NCI-H82 (cell line): ENCODE results near the gene FAM227A.
"Not testable (repeated sequence)": the region's sequence is repeated elsewhere in the genome, so short reads cannot be mapped to it uniquely, and the experiment has no call there.

ENCODE experiments used
- DNase-seq: peaks from one replicate; lab custom pipeline; 2025; lab: John Stamatoyannopoulos, UW

The FAM227A gene

DNA sequence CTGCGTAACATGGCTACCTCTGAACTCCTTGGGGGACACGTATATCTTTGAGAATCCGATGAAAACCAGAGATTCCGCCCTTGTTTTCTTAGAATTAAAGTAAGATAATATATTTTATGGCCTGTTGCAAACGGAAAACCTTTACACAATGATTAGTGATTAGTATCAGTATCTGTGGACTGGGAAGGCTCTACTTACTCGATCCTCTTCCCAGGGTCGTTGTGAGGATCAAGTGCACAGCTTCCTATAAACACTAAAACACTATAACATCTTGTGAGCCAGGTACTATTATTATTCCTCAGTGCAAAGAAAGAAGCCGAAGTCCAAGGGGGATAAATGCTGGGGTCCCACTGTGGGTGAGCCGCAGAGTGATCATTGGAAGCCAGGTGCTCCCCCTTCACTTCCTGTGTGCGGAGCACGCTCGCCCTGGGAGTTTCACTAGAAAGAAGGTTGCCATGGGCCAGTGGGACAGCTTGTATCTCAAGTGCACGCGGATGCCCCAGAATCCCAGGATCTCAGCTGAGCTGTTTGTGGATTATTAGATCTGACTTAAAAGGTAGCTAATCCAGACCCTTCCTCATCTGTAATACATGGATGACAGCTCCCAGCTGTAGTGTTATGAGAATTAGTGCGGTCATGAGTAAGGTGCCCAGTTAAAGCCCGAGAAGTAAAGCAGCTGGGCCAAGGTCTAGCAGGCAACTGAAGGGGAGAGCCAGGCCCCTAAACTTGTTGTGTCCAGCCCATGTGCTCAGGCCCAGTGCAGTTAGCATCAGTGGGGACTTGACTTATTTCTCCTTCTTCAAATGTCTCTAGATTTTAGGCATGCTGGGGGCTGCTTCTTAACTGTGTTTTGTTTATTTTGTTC lies 1.1 kb upstream of the FAM227A start:
- DNase-seq = peak; percentile 77

DNA sequence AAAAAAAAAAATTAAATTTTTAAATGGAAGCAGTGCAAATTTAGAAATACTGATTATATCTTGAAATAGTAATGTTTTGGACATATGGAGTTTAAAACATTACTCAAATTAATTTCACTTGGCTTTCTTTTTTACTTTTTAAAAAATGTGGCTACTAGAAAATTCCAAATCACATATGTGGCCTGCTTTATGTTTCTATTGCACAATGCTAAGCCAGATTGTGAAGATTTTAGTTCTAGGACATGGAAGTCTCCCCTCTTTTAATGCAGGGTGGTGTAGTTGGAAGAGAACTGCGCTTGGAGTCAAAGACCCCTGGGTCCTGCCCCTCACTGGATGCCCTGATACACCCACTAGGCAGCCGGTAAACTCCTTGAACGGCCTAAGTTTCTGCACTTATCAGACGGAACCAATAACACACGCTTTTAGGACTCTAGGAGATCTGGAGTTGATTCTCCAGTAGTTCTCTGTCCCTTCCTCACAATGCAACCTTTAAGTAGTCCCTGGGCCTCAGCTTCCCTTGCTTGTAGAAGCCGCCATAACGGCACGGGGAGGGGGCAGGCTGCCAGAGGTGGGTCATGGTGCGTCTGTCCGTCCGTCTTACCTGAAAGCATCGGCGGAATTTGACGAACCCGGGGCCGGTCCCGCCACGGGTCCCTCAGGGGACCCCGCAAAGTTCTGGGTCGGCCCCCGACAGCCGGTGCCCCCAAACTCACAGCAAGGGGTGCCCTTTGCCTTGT lies 505 bp downstream of the FAM227A start:
- DNase-seq = peak; percentile 36

DNA sequence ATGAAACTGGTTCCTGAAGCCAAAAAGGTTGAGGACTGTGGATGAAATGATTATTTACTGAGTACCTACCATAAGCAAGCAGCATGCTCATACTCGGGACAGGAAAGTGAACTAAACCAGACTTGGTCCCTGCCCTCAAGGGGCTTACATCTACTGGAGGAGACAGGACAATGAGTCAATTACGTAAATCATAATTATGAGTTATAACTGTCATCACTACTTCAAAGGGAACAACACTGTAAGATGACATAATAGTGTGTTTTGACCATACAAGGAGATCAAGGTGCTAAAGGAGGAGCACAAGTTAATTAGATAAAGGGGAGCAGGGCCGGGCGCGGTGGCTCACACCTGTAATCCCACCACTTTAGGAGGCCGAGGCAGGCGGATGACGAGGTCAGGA lies 2.5 kb downstream of the FAM227A start:
- DNase-seq = no peak

DNA sequence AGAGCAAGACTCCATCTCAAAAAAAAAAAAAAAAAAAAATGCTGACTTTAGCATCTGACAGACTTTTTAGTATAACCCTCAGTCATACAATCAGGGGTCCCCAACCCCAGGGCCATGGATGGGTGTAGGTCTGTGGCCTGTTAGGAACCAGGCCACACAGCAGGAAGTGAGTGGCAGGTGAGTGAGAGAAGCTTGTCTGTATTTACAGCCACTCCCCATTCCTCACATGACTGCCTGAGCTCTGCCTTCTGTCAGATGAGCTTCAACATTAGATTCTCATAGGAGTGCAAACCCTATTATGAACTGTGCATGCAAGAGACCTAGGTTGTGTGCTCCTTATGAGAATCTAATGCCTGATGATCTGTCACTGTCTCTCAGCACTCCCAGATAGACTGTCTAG lies 3.3 kb downstream of the FAM227A start:
- DNase-seq = no peak

DNA sequence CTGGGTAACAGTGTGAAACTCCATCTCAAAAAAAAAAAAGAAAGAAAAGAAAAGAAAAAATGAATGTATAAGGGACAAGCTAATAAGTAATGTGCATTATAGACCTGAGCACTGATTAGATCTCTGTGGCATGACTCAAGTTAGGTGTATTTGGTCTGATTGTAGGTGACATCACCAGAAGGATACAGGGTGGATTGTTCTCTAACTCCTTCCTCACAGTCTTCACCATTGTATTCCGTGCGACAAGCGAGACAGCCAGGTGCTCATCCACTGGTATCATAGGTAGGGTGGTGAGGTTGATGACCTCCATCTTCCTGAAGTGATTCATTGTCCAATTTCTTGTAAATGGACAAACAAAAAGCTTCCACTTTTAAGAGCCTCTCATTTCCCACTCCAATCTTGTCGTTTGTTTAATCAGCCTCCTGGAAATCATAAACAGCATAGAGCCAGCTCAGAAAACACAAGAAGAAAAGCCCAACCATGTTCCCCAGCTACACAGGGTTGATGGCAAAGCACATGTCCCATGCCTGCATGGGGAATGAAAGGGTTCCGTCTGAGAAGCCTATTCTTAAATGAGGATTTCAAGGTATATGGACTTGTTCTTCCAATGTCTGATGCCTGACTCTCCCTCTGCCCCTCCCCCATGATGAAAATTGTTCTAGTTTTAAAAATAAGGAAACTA lies 6.2 kb downstream of the FAM227A start:
- DNase-seq = no peak

DNA sequence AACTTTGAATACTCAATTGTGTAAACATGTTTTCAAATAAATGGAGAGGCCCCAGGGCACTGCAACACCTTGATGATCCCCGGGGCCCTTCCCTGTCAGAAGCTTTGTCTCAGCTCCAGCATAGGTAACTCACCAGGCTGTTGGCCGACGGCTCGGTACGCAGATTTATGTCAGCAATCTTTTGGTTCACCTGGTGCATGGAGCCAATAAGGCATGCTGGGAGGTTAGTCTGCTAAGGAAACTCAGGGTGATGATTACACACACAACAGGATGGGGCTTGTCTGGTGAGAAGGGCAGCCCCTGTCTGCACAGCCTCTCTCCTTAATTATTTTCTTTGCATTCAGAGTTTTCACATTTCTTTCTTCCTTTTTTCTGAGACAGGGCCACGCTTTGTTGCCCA lies 10.8 kb downstream of the FAM227A start:
- DNase-seq = no peak

DNA sequence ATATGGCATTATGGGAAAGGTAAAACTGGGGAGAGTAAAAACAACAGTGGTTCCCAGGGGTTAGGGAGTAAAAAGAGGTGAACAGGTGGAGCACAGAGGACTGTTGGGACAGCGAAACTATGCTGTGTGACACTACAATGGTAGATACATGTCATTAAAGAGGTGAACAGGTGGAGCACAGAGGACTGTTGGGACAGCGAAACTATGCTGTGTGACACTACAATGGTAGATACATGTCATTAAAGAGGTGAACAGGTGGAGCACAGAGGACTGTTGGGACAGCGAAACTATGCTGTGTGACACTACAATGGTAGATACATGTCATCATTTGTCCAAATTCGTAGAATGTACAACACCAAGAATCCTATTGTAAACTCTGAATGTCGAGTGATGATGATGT lies 11.9 kb downstream of the FAM227A start:
- not testable (repeated sequence) for DNase-seq

DNA sequence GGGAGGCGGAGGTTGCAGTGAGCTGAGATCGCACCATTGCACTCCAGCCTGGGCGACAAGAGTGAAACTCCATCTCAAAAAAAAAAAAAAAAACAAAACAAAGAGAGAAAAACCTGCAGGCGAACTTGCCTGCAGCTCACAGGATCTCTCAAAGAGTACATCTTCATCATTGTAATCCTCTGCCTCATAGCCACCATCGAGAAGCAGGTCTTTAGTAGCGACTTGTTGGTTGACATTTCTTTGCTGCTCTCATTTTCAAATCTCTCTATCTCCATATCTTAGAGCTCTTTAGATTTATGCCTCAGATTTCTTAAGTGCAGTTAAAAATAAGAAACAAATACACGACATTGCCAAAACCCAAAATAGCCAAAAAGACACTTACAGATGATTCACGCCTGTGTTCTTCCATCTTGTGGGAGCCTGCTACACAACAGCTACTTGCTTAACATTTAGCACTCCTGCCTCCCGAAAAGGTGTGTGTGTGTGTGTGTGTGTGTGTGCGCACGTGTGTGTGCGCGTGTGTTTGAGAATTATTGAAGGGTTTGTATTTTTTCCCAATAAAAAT lies 14.6 kb downstream of the FAM227A start:
- no peak for DNase-seq

DNA sequence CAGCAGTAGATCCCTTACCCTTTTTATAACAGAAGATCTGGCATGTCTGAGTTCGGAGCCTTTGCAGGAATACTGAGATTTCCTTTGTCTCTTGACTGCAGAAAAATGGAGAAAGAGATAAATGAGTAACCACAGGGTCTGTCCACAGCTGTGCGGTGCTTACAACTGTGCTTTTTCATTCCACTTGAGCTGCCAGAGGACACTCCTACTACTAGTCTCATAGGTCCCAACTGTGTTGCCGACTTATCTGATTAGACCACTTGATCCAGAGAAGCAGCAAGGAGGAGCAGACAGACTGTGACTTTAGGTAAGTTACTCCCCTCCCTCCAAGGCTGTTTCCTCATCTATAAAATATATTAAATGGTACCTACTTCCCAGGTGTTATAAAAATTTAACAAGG lies 17.5 kb downstream of the FAM227A start:
- peak; percentile 44 for DNase-seq

DNA sequence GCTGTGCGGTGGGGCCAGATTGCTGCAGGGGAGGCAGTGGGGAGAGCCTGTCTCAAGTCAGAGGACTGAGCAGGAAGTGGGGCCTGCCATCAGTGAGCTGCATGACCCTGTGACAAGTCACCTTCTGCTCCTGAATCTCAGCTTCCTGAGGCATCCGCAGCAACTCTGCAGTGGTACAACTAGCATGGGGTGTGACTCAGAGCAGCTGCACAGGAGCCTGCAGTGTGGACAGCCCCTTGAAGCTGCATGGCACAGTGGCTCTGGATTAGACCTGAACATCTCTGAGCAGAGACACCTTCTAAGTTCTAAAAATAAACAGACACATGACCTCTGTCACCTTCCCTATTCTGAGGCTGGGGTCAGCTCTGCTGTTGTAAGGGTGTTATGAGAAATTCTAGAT lies 18.0 kb downstream of the FAM227A start:
- no peak for DNase-seq

DNA sequence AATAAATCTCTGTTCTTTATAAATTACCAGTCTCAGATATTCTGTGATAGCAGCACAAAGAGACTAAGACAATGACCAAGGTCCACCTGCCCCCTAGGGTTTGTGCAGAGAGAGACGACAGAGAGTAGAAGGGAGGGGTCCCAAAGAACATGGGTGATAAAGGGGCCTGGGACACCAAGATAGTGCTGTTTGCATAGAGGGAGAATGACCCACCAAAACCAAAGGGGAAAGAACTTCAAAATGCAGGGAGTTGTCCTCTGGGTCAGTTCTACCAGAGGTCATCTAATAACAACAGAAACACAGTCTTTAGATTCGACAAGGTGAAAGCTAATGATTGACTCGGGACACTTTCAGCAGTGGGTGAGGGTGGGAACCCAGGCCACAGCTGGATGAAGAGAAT lies 23.7 kb downstream of the FAM227A start:
- DNase-seq = no peak

DNA sequence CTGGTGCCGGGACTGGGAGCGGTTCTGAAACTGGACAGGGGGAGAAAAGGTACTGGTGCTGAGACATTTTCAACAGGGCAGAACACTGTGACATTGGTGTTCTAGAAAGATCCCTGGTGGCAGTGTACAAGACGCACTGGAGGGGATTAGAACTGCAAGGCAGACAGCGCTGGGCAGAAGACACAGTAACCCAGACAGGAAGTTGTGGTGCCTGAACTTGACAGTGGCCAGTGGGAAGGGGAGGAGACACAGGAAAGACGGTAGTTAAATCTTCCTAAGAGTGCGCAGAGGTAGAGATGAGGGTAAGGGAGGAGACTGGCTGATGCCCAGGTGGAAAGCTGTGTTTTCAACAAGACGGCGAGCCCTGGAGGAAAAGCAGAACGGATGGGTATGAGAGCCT lies 24.5 kb downstream of the FAM227A start:
- no peak for DNase-seq

DNA sequence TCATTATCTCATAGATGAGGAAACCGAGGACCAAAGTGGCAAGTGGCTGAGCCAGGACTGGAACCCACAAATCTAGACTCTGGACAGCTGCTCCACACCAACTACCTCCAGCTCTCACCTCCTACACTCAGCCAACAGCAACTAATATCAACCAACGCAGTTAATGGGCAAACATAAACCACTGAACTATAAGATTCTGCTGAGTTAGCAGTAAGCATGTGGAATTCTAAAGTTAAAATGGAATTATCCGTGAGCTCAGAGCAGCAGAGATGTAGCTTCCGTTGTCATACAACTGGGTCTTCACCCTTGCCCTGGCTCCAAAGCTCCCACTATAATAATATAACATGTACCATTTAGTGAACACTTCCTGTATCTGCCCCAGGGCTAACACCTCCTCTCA lies 27.1 kb downstream of the FAM227A start:
- DNase-seq = no peak

DNA sequence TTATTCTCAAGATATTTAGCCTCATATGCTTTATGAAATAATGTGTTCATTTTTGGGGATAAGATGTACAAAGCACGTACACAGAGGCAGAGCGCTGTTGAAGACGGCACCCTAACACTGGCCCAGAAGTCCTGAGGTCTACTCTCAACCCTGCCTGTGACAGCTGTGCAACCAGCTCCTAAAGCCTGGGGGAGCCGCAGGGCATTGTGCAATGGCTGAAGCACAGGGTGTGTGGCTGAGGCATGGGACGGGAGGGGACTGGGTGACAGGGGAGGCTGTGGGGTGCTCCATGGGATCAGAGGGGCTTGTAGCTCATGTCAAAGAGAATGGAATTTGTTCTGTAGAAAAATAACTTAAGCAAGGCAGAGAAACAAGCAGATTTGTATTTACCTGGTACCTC lies 27.7 kb downstream of the FAM227A start:
- DNase-seq = no peak

DNA sequence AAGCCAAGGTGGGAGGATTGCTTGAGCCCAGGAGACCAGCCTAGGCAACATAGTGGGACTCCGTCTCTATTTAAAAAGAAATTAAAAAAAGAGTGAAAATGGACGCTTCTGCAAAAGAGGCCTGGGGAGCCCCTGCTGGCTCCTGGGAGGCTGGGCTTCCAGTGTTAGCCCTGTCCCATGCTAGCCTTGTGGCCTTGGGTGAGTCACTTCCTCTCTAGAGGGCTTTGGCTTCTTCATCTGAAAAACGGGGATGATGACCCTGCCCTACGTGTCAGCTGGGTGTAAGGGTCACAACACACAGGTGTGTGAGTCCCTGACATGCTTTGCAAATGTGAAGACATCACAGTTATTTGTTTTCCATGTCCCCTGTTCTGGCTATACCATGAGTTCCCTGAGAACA lies 32.8 kb downstream of the FAM227A start:
- no peak for DNase-seq

DNA sequence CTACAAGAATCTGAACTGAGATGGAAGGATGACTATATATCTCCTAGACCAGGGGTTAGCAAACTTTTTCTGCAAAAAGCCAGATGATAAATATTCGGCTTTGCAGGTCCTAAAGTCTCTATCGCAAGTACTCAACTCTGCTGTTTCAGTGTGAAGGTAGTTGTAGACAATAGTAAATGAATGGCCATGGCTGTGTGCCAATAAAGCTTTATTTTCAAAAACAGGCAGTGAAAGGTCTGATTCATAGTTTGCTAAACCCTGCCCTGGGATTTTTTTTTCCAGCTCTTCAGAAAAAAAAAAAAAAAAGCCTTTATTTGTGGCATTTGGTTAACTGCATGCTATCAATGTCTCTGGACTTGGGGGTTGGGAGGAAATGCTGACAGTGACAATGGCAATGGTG lies 37.5 kb downstream of the FAM227A start:
- no peak for DNase-seq

DNA sequence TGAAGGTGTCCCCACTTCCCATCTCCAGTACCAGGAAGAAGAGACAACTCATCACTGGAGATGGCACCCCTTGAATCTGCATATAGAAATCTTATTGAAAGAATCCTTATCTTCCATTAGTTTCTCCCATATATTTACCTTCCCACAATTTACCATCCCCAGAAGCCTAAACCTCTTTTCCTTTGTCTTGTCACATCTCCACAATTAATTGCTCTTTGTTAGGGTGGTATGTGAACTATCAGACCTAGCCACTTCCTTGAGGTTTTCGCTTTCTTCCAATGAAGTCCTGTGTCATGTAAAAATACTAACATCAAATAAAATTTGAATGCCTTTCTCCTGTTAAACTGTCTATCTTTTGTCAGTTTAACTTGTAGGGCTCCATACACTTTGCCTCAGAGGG lies 37.9 kb downstream of the FAM227A start:
- DNase-seq = no peak

DNA sequence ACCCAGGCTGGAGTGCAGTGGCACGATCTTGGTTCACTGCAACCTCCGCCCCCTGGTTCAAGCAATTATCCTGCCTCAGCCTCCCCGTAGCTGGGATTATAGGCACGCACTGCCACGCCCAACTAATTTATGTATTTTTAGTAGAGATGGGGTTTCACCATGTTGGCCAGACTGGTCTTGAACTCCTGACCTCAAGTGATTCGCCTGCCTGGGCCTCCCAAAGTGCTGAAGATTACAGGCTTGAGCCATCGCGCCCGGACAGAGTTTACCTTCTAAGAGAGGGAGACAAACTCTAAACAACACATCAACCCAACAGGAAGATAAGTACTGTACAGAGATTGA lies 41.2 kb downstream of the FAM227A start:
- not testable (repeated sequence) for DNase-seq

DNA sequence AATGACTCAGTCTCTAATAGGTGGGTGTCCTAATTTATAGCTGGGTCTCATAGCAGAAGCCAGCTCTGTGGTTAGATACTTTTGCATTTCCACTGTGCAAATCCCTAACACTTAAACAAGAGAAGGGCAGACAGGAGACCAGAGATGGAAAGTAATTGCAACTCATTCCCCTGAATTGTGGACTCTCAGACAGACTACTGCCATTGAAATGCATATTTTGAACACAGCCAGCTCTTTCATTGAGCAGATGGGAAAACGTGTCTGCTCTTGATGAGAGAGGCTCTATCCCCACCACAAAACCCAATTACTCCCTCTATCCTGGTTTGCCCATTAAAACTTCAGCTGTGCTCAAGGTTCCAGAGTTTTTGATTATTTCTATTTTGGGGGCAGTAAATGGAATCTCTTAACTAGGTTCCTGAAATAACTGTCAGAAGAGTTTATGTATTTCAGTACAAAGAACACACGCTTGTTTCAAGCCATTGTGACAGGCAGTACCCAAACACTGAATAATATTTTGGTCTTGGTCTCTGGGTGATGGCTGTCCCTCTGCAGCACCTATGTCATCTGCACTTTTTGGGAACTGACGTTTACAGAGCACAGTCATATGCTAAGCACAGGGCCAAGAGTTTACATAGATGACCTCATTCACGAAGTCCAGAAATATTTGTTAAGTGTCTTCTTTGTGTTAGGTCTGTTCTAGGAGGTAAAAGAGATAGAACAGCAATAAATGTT lies 41.7 kb downstream of the FAM227A start:
- DNase-seq = no peak

DNA sequence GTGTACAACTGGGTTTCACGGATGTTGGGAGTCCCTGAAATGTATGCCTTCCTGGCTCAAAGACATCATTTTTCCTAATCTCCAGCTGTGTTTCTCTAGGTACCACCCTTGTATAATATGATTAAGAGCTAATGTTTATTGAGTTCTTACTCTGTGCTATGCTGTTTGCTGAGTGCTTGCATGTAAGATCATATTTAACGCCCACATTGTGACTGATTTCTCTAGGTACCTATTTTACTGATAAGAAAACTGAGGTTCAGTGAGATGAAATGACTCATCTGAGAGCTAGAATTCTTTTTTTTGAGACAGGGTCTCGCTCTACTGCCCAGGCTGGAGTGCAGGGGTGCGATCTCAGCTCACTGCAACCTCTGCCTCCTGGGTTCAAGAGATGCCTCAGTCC lies 42.6 kb downstream of the FAM227A start:
- DNase-seq = no peak

DNA sequence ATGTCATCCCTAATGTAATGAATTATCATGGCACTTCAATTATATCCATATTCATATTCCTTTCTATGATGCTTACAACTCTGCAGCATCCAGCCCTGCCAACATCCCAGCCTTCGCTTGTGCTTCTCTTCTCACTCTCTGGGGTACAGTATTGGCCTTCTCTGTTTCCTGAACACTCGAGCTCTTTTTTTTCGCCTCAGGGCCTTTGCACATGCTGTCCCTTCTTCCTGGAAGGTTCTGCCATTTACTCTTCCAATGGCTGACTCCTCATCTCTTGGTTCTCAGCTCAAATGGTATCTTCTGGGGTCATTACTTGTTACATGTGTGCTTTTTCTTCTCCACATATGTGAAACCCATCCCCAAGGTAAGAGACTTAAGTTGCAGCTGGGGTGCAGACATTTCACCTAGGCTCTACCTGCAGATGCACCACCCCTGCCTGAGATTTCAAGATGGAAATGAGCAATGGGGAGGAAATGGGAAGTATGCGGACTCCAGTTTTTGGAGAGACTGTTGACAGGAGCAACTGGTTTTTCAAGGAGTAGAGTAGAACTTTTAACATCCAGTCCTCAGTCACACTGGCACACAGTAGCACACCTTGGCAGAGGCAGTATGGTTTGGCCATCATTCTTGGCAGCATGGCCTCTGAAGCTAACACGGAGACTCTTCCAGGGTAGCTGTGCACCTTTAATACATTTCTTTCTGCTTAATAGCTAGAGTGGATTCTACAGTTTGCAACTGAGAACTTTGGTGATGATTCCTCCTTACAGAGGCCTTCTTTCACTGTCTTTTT lies 43.8 kb downstream of the FAM227A start:
- DNase-seq = no peak
